ENCODE results near the gene PER2. TPM values are rescaled to one million over a fixed set of nuclear protein-coding genes. Genes with fewer than 3 reads are reported as not detected.

The PER2 gene
- total and polyA plus RNA-seq, 2 of the 13 experiments (the other 11 are each of a cell fraction or from before 2014, with no cell fraction given) = 5.1 to 9.4 TPM

- TF ChIP-seq ZNF768 (CRISPR knock-in tag; IDR thresholded peaks at IDR 0.05) (peak; percentile 10; the same call in 1 of the 2 replicates), ONECUT2 (CRISPR knock-in tag; IDR thresholded peaks at IDR 0.05) (no peak), ZNF530 (CRISPR knock-in tag; IDR thresholded peaks at IDR 0.05; ENCODE audit: low read depth) (no peak), ETS1 (CRISPR knock-in tag; IDR thresholded peaks at IDR 0.05) (no peak), TCF12 (IDR thresholded peaks at IDR 0.05) (no peak), TCF12 (CRISPR knock-in tag; IDR thresholded peaks at IDR 0.05) (no peak), ATM (IDR thresholded peaks at IDR 0.05; ENCODE audit: borderline replicate concordance) (no peak), USF2 (IDR thresholded peaks at IDR 0.05; ENCODE audit: low read depth, low read length) (no peak), USF2 (CRISPR knock-in tag; IDR thresholded peaks at IDR 0.05; ENCODE audit: borderline replicate concordance) (no peak), ZNF510 (CRISPR knock-in tag; IDR thresholded peaks at IDR 0.05; ENCODE audit: low read depth) (no peak), ZNF607 (CRISPR knock-in tag; IDR thresholded peaks at IDR 0.05; ENCODE audit: borderline replicate concordance) (no peak), RAD21 (CRISPR knock-in tag; IDR thresholded peaks at IDR 0.05) (no peak), EED (CRISPR knock-in tag; IDR thresholded peaks at IDR 0.05) (0 out of 2 replicates have a peak, but pooled peaks have one; percentile 25), HMG20A (CRISPR knock-in tag; IDR thresholded peaks at IDR 0.05; ENCODE audit: borderline replicate concordance) (no peak), ZNF550 (CRISPR knock-in tag; IDR thresholded peaks at IDR 0.05; ENCODE audit: borderline replicate concordance) (no peak), ZNF615 (CRISPR knock-in tag; IDR thresholded peaks at IDR 0.05; ENCODE audit: borderline replicate concordance) (no peak), ERF (CRISPR knock-in tag; IDR thresholded peaks at IDR 0.05) (no peak), SUZ12 (IDR thresholded peaks at IDR 0.05; ENCODE audit: low read depth, low read length) (no peak), ZNF598 (CRISPR knock-in tag; IDR thresholded peaks at IDR 0.05; ENCODE audit: borderline replicate concordance) (no peak), SP1 (IDR thresholded peaks at IDR 0.05) (no peak), SP1 (CRISPR knock-in tag; IDR thresholded peaks at IDR 0.05) (no peak), XBP1 (CRISPR knock-in tag; IDR thresholded peaks at IDR 0.05) (no peak), ZNF333 (CRISPR knock-in tag; IDR thresholded peaks at IDR 0.05; ENCODE audit: borderline replicate concordance) (no peak), ZNF124 (CRISPR knock-in tag; IDR thresholded peaks at IDR 0.05) (no peak), NKX3-1 (CRISPR knock-in tag; IDR thresholded peaks at IDR 0.05) (no peak)
- TF ChIP-seq, protein P1, sequence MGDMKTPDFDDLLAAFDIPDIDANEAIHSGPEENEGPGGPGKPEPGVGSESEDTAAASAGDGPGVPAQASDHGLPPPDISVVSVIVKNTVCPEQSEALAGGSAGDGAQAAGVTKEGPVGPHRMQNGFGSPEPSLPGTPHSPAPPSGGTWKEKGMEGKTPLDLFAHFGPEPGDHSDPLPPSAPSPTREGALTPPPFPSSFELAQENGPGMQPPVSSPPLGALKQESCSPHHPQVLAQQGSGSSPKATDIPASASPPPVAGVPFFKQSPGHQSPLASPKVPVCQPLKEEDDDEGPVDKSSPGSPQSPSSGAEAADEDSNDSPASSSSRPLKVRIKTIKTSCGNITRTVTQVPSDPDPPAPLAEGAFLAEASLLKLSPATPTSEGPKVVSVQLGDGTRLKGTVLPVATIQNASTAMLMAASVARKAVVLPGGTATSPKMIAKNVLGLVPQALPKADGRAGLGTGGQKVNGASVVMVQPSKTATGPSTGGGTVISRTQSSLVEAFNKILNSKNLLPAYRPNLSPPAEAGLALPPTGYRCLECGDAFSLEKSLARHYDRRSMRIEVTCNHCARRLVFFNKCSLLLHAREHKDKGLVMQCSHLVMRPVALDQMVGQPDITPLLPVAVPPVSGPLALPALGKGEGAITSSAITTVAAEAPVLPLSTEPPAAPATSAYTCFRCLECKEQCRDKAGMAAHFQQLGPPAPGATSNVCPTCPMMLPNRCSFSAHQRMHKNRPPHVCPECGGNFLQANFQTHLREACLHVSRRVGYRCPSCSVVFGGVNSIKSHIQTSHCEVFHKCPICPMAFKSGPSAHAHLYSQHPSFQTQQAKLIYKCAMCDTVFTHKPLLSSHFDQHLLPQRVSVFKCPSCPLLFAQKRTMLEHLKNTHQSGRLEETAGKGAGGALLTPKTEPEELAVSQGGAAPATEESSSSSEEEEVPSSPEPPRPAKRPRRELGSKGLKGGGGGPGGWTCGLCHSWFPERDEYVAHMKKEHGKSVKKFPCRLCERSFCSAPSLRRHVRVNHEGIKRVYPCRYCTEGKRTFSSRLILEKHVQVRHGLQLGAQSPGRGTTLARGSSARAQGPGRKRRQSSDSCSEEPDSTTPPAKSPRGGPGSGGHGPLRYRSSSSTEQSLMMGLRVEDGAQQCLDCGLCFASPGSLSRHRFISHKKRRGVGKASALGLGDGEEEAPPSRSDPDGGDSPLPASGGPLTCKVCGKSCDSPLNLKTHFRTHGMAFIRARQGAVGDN (CRISPR knock-in tag; IDR thresholded peaks at IDR 0.05) = peak; percentile 49
Observed at GRCh38 chr2:238225911-238226697, 62.3 kb downstream of the PER2 start (continued).
